ENCODE results near the gene FBXO17.

FBXO17 gene

DNA sequence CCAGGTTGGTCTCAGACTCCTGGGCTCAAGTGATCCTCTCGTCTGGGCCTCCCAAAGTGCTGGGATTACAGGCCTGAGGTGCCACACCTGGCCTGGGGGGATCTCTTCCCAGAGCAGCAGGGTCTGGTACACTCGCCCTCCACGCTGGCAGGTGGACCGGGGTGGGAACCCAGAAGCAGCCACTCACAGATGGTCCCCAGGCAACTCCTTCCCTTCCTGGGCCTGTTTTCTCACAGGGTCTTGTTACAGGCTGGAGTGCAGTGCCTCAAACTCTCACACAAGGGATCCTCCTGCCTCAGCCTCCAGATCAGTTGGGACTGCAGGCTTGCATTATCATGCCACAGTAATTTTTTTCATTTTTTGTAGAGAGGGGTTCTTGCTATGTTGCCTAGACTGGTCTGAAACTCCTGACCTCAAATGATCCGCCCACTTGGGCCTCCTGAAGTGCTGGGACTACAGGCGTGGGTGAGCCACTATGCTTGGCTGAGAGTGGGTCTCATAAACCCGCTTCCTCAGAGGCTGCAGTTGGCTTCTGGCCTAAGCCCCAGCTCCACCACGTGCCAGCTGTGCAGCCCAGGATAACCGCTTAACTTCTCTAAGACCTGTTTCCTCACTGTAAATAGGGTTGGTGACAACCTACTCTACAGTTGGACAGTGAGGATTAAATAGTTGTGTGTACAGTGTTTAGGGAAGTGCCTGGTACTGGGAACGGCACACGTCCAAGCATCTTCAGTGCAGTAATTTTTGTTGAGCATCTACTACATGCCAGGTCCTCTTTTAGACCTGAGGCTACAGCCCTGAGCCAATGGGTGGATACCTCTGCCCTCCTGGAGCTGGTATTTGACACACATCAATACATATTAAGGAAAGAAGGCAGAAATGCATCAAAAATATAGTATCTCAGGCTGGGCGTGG lies 62.7 kb downstream of the FBXO17 start:
- DNase-seq = peak; percentile 7

DNA sequence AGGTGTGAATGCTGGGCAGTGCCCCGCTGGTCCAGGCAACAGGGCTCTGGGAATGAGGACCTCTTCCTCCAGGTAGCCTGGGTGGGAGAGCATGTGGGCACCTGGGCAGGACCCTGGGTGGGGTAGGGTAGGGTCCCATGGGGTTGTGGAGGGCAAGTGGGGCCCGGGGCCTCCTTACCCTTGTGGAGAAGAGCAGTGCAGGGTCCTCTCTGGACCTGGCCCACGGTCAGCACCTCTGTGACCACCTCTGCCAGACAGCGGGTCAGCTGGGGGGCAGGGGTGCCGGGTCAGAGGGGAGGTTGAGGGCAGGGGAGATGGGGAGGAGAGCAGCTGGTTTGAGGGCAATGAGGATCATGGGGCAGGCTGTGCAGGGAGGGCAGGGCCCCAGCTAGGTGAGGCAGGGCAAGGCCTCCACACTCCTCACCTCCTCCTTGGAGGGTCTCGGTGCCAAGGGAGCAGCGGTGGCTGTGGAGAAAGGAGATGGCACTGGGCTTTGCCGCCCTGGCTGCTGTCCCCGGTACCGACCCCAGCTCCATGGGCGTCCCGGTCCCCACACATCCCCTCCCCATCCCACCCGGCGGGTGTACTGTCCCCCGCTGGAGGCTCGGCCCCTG lies 64.0 kb downstream of the FBXO17 start:
- no peak for DNase-seq

DNA sequence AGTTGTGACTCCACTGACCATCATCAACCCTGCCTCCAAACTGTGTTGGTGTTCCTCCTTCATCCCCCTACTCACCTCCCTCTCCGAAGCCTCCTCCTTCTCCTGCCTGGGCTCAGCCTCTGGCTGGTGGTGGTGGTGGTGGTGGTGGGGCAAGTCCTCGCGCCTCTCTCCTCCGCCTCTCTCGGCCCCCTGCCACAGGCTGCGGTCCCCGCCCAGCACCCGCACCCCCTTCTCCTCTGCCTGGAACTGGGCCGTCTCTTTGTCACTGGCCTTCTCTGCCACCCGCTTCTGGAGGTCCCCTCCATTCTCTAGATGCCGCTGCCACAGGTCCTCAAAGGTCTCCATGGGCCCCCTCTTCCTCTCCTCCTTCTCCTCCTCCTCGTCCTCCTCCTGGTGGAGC lies 65.1 kb downstream of the FBXO17 start:
- DNase-seq = no peak

DNA sequence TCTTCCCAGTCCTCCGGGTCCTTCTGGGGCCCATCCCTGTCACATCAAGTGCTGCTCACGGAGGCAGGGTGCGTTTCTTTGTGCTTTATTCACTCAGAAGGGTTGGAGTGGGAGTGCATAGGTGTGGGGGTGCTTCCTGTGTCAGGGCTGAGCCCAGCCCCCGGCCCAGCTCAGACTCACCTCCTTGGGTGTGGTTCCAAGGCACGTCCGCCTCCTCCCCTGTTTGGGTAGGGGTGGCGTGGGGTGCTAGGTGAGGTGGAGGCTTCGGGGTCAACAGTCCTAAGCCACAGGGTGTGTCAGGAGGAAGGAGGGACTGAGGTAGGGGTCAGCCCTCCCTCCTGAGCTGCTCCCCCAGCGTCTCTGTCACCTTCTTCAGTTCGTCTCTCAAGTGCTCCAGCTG lies 66.6 kb downstream of the FBXO17 start:
- DNase-seq = no peak

DNA sequence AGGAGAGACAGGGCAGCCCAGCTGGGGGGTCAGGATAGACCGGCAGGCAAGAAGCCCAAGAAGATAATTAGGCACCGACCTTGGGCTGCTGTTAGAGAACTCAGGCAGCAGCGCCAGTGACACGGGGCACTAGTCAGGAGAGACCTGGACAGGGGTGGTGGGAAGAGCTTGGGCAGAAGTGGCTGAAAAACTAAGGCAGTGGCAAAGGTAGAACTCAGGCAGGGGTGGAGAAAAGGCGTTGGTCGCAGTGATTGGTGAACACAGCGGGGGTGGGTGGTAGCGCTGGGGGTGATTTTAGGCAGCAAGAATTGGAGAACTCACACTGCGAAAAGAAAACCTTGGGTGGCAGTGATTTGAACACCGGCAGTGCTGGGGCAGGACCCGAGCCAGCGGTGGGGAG lies 67.9 kb downstream of the FBXO17 start:
- no peak for DNase-seq

DNA sequence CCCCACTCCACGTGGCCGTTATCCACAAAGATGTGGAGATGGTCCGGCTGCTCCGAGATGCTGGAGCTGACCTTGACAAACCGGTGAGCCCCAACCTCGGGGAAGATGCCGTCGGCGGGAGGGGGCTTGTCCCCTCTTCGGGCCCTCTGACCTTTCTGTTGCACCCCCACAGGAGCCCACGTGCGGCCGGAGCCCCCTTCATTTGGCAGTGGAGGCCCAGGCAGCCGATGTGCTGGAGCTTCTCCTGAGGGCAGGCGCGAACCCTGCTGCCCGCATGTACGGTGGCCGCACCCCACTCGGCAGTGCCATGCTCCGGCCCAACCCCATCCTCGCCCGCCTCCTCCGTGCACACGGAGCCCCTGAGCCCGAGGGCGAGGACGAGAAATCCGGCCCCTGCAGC lies 68.3 kb downstream of the FBXO17 start:
- DNase-seq = no peak

DNA sequence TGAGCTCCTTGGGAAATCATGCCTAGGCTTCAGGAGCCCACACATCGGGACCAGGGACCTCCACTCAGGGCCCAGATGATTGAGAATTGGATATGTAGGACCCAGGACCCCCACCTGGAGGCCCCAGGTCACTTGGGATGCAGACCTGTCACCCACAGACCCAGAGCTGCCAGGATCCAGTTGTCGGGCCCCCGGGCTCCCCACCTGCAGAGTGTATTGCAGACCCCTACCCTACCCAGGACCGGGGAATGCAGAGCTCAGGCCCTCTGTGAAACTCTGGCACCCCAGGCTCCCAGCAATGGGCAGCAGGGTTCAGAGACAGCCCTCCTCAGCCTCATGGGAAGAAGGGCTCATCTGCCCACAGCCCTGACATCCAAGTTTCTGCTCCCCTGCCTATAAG lies 69.9 kb downstream of the FBXO17 start:
- DNase-seq = no peak

DNA sequence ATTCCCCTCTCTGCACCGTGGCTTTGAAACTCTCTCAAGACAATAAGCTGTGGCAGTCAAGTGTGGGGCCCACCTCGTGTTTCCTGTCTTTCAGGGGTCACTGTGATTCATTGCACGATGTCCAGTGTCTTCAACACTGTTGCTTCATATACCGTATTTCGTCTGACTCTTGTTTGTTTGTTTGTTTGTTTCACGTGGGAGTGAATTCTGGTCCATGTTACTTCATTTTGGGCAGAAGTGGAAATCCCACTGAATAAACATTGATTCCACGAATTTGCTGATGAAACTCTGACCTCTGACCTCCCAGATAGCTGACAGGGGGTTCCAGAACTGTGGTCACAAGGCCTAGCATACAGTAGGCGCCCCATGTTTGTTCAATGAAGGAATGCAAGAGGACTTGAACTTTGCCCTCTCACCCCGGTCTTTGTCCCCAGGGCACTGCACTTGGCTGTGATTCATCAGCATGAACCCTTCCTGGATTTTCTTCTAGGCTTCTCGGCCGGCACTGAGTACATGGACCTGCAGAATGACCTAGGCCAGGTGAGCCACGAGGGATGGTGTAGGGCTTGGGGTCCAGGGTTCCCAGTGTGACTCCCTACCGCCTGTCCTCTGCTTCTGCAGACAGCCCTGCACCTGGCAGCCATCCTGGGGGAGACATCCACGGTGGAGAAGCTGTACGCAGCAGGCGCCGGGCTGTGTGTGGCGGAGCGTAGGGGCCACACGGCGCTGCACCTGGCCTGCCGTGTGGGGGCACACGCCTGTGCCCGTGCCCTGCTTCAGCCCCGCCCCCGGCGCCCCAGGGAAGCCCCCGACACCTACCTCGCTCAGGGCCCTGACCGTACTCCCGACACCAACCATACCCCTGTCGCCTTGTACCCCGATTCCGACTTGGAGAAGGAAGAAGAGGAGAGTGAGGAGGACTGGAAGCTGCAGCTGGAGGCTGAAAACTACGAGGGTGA lies 70.7 kb downstream of the FBXO17 start:
- DNase-seq = no peak

DNA sequence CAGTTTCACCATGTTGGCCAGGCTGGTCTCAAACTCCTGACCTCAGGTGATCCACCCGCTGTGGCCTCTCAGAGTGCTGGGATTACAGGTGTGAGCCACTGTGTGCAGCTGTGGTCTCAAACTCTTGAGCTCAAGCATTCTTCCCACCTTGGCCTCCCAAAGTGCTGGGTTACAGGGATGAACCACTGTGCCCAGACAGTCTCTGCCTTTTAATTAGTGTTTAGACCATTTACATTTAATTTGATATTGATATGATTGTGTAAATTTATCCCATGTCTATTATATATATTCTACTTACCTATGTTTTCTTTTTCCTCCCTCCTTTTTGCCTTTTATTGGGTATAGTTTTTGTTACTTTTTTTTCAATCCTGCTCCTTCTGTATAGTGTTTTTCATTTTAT lies 73.9 kb downstream of the FBXO17 start:
- DNase-seq = no peak

DNA sequence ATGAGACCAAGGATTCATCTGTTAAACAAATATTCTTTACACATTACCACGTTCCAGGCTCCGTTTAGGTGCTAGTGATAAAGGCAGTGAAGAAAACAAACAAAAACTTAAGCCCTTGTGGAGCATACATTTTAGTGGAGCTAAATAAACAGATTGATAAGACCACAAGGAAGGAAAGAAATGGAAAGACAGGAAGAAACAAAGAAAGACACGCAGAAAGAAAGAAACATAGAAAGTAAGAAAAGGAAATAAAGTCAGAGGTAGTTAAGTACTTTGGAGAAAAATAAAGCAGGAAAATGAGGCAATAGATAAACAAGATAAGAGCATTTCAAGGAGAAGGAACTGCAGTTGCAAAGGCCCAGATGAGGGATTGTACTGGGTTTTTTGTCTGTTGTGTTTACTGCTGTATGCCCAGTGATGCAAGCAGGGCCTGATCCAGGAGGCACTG lies 74.8 kb downstream of the FBXO17 start:
- no peak for DNase-seq

DNA sequence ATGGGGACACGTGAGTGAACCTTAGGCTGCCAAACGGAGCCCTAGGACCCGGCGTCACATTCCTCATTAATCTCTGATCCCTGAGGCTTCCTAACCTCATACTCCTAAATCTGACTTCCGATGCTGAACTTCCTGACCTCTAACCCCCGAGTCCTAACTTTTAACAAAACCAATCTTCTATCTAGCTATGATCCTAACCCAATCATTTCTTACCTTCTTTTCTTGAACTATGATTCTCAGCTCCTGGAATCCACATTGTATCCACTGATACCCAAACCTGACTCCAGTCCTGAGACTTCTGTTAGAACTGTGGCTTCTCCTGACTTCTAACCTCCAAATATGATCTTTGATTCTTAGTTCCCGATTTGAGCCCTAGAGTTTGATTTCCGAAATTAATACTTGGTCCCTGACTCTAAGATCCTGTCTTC lies 75.3 kb downstream of the FBXO17 start:
- DNase-seq = no peak

DNA sequence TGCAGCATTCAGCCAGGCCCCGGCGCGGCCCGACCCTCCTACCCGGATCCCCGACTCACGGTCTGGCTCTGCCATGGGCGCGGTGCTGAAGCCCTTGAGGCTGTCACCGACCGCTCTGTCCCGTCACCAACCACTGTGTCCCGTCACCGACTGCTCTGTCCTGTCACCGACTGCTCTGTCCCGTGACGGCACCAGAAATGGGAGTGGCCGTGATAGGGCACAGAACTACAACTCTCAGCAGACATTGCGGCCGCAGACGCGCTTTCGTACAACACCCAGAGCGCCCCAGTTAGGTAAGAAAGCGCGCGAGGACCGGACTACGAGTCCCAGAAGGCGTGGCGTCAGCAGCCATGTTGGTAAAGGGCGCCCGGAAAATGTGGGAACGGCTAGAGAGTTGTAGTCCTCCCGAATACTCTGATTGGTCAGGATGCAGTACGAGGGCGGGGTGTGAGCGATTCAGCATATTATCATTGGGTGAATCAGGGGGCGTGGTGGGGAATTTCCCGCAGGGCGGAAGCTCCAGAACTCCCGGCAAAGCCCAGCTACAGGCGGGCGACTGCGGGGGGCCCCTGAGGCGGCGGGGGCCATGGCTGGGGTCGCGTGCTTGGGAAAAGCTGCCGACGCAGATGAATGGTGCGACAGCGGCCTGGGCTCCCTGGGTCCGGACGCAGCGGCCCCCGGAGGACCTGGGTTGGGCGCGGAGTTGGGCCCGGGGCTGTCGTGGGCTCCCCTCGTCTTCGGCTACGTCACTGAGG lies 75.9 kb downstream of the FBXO17 start, which contains the start of the genes NFKBIB and SIRT2:
NFKBIB (plus strand) TSS at position 523 of the 755 bp plus-strand sequence; CDS start at position 587, 64 bp downstream.
SIRT2 (minus strand) TSS at position 172 of the 755 bp plus-strand sequence; CDS start at position 75, 97 bp downstream.
- peak; percentile 100 for DNase-seq

DNA sequence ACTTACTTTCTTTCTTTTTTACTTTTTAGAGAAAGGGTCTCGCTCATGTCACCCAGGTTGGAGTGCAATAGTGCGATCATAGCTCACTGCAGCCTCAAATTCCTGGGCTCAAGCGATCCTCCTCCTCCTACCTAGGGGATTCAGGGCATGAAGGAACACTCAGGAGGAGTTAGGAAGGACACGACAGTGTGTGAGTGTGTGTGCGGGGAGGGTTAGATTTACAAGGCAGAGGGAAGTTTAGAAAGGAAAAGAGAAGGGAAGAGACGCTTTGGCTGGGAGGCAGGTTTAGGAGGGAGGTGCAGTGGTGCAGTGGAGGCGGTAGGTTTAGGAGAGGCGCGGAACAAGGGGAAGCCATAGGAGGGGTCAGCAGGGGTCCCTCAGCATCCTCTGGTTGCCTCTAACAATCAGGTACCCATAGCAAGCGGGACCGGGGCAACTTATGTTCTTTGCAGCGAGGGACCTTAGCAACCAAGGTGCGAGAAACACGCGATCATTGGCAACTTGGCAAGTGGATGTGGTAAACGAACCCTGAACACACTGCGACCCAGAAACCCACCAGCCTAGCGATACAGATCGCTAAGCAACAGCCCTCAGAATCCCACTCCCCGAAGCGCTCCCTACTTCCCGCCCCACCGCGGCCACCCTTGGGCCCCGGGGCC lies 76.6 kb downstream of the FBXO17 start:
- DNase-seq = no peak

DNA sequence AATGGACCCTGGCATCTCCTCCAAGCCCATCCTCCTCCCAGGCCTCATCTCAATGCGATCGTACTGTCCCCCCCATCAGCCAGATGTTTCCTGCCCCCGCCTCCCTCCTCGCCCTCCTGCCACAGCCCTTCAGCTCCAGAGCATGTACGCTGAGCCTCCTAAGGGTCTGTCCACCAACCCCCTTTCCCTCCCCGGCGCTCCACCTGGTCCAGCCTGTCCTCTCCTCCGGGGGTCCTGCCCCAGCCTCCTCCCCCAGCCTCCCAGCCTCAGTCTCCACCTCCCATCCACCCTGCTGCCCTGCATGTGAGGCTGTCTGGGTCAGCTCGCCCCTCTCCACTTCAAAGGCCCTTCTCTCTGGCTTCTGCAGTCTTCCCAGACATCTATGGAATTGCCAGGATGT lies 80.6 kb downstream of the FBXO17 start:
- DNase-seq = no peak

DNA sequence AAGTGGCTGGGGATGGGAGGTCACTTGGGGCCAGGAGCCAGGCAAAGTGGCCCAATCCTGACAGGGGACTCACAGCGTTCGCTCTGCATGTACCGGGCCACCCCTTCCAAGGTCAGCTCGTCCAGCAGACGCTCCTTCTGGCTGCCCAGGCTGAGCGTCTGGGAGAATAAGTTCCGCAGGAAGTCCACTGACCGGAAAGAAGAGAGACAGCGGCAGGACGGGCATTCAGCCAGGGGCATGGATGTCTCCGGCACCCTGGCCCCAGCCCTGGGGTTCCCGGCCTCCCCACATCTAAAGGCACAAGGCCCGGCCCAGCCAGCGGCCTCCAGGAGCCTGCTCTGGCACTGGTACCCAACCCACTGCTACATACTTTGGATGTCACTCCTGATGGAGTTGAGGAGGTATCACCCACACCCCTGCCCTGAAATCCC lies 82.2 kb downstream of the FBXO17 start:
- DNase-seq = no peak

DNA sequence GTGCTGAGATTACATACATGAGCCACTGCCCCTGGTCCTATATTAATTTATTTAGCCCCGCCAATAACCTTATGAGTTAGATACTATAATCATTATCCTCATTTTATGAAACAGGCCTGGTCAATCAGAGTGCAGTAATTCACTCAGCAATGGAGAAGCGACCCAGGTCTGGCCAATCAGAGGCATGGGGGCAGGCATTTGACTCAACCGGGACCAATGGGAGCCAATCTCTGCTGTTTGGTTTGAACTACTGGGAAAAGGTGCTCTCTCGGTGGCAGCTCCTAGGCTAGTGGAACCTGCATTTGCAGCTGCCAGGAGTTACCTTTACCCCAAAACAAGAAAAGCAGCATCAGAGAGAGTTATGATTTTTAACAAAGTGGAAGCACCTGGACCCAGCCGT lies 82.7 kb downstream of the FBXO17 start:
- DNase-seq = no peak

DNA sequence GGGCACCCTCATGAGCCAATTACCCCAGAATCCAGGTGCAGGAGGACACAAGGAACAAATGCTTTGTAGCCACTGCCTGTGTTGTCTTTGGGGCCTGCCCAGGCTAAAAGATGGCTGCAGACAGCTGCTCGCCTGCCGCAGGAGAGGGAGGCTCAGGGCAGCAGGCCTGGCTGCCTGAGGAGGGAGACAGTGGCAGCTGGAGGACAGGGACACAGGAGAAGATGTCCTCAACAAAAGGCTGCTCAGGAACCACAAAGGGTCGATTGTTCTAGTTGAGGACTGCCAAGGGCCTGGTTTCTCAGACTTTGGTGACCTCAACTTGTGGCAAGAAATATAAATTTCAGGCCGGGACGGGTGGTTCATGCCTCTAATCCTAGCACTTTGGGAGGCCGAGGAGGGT lies 83.8 kb downstream of the FBXO17 start:
- DNase-seq = no peak

Measured in NCI-H2171 (cell line).